IPS-NIHi11 (cell line): Measurements from ENCODE around the gene C6orf15.

ENCODE experiments used
- DNase-seq: peaks from one replicate; pipeline ENCODE4 v3.0.0; 2012; ENCODE audit warnings: mixed read lengths, low spot score

C6orf15 gene

GRCh38 chr6:31107052-31107451 lies 5.3 kb downstream of the C6orf15 start:
- DNase-seq, result no peak

- no peak for DNase-seq
Observed at GRCh38 chr6:31103136-31103535, 9.2 kb downstream of the C6orf15 start.

GRCh38 chr6:31098449-31098938 lies 13.9 kb downstream of the C6orf15 start:
- DNase-seq, result no peak

GRCh38 chr6:31096656-31097055 lies 15.7 kb downstream of the C6orf15 start:
- no peak for DNase-seq

GRCh38 chr6:31096215-31096614 lies 16.2 kb downstream of the C6orf15 start:
- DNase-seq, result no peak

- DNase-seq, result no peak
Observed at GRCh38 chr6:31094389-31094881, 17.9 kb downstream of the C6orf15 start.

GRCh38 chr6:31092769-31093505 lies 19.4 kb downstream of the C6orf15 start:
- DNase-seq, result no peak

GRCh38 chr6:31092238-31092637 lies 20.1 kb downstream of the C6orf15 start:
- DNase-seq, result no peak

- DNase-seq, result no peak
Observed at GRCh38 chr6:31091680-31092079, 20.7 kb downstream of the C6orf15 start.

- no peak for DNase-seq
Observed at GRCh38 chr6:31090973-31091364, 21.4 kb downstream of the C6orf15 start.

- DNase-seq, result no peak
Observed at GRCh38 chr6:31090275-31090972, 22.0 kb downstream of the C6orf15 start.

- peak; percentile 88 for DNase-seq
Observed at GRCh38 chr6:31087494-31088089, 24.8 kb downstream of the C6orf15 start.

GRCh38 chr6:31086788-31087440 lies 25.5 kb downstream of the C6orf15 start:
- DNase-seq, result no peak

GRCh38 chr6:31083742-31084354 lies 28.5 kb downstream of the C6orf15 start:
- peak; percentile 65 for DNase-seq

- DNase-seq, result no peak
Observed at GRCh38 chr6:31081872-31082271, 30.5 kb downstream of the C6orf15 start.

- DNase-seq, result peak; percentile 74
Observed at GRCh38 chr6:31079656-31080261, 32.6 kb downstream of the C6orf15 start.

GRCh38 chr6:31076611-31077010 lies 35.8 kb downstream of the C6orf15 start:
- DNase-seq, result no peak

- DNase-seq, result no peak
Observed at GRCh38 chr6:31075528-31075927, 36.8 kb downstream of the C6orf15 start.

- DNase-seq, result no peak
Observed at GRCh38 chr6:31074401-31074800, 38.0 kb downstream of the C6orf15 start.

GRCh38 chr6:31070711-31071197 lies 41.6 kb downstream of the C6orf15 start:
- peak; percentile 68 for DNase-seq

GRCh38 chr6:31068669-31069340 lies 43.6 kb downstream of the C6orf15 start:
- DNase-seq, result peak; percentile 87
